IMR-90 (cell line): Measurements from ENCODE around the gene AGBL1. TPM values are rescaled to one million over a fixed set of nuclear protein-coding genes. Genes with fewer than 3 reads are reported as not detected.

Source experiments
- ATAC-seq: fragments of 200-7000 bp; cut with Tn5 transposase; 2 replicates; pipeline ENCODE4 v1.9.1; 2020; ENCODE audit warnings: low read depth, mild to moderate bottlenecking, moderate library complexity
- BruUV-seq: library from RNA; stranded (reverse); fragments of 400-500 nt; replicated peaks from 2 replicates; lab custom pipeline; 2021; lab: Mats Ljungman, UMichigan
- CTCF ChIA-PET: fragments of 300-600 bp; formaldehyde crosslinking; extraction: SDS; loops from one replicate; lab custom pipeline; 2021; ENCODE audit warnings: antibody characterized with exemption; lab: Yijun Ruan, JAX
- POLR2A ChIA-PET: fragments of 300-600 bp; sonication (Branson Sonifier 250); formaldehyde crosslinking; loops from one replicate; lab custom pipeline; 2022; ENCODE audit warnings: antibody characterized with exemption; ENCODE audit not compliant: unreplicated experiment; lab: Charles Lee
- DNase-seq: peaks from one replicate; pipeline ENCODE4 v3.0.0; 2013
- H2AFZ ChIP-seq: replicated peaks from 2 replicates; pipeline ENCODE3; 2013; ENCODE audit warnings: low read length, mild to moderate bottlenecking; ENCODE audit not compliant: poor library complexity
- H2AK5ac ChIP-seq: 2 replicates; pipeline ENCODE4 v1.6.1; 2013; ENCODE audit warnings: low read depth, low read length, inconsistent platforms
- H2AK9ac ChIP-seq: replicated peaks from 2 replicates; pipeline ENCODE3; 2013; ENCODE audit warnings: mild to moderate bottlenecking, low read depth, low read length, moderate library complexity; ENCODE audit not compliant: poor library complexity
- H2BK120ac ChIP-seq: 2 replicates; pipeline ENCODE4 v1.6.1; 2013; ENCODE audit warnings: low read depth, low read length, inconsistent platforms
- H2BK15ac ChIP-seq: 3 replicates; pipeline ENCODE4 v1.6.1; 2013; ENCODE audit warnings: low read depth, low read length, inconsistent platforms
- H2BK20ac ChIP-seq: 2 replicates; pipeline ENCODE4 v1.6.1; 2013; ENCODE audit warnings: low read depth, mild to moderate bottlenecking, inconsistent platforms, low read length, moderate library complexity
- H2BK5ac ChIP-seq: 2 replicates; pipeline ENCODE4 v1.6.1; 2013; ENCODE audit warnings: mild to moderate bottlenecking, low read depth, low read length, inconsistent platforms; ENCODE audit not compliant: poor library complexity, severe bottlenecking
- H3K14ac ChIP-seq: replicated peaks from 2 replicates; pipeline ENCODE4 v1.6.1; 2013; ENCODE audit warnings: low read depth, low read length, inconsistent platforms
- H3K18ac ChIP-seq: 2 replicates; pipeline ENCODE4 v1.6.1; 2013; ENCODE audit warnings: low read depth, low read length, control low read depth
- H3K23ac ChIP-seq: 2 replicates; pipeline ENCODE4 v1.6.1; 2013; ENCODE audit warnings: low read depth, low read length, inconsistent platforms
- H3K27ac ChIP-seq: 2 replicates; pipeline ENCODE4 v1.5.1; 2013; ENCODE audit warnings: mild to moderate bottlenecking, control low read depth, low read length; ENCODE audit not compliant: insufficient read depth
- H3K27me3 ChIP-seq: 2 replicates; pipeline ENCODE4 v1.6.1; 2013; ENCODE audit warnings: low read length; ENCODE audit not compliant: control insufficient read depth, insufficient read depth
- H3K36me3 ChIP-seq: 2 replicates; pipeline ENCODE4 v1.6.1; 2013; ENCODE audit warnings: low read length, mixed read lengths; ENCODE audit not compliant: control insufficient read depth, insufficient read depth
- H3K4ac ChIP-seq: 2 replicates; pipeline ENCODE4 v1.6.1; 2013; ENCODE audit warnings: low read depth, low read length, inconsistent platforms
- H3K4me1 ChIP-seq: 2 replicates; pipeline ENCODE4 v1.6.1; 2013; ENCODE audit warnings: low read length, mixed read lengths; ENCODE audit not compliant: control insufficient read depth, insufficient read depth
- H3K4me2 ChIP-seq: 2 replicates; pipeline ENCODE4 v1.6.1; 2013; ENCODE audit warnings: low read depth, mild to moderate bottlenecking, control low read depth, low read length, moderate library complexity
- H3K4me3 ChIP-seq: 2 replicates; pipeline ENCODE4 v1.5.1; 2013; ENCODE audit warnings: low read depth, mild to moderate bottlenecking, control low read depth, low read length, moderate library complexity; ENCODE audit not compliant: insufficient read depth
- H3K56ac ChIP-seq: 2 replicates; pipeline ENCODE4 v1.6.1; 2013; ENCODE audit warnings: low read length, inconsistent platforms; ENCODE audit not compliant: insufficient read depth; ENCODE audit errors: extremely low read depth
- H3K79me1 ChIP-seq, 2 experiments: 2 replicates each; pipeline ENCODE4 v1.6.1; 2013; ENCODE audit warnings: low read length in 2 of 2, inconsistent platforms in 1 of 2, low read depth in 1 of 2
- H3K9ac ChIP-seq: 2 replicates; pipeline ENCODE4 v1.6.1; 2013; ENCODE audit warnings: low read depth, low read length, control low read depth
- H3K9me1 ChIP-seq: 2 replicates; pipeline ENCODE4 v1.6.1; 2013; ENCODE audit warnings: low read length, inconsistent platforms; ENCODE audit not compliant: insufficient read depth
- H3K9me3 ChIP-seq: 2 replicates; pipeline ENCODE4 v1.6.1; 2013; ENCODE audit warnings: low read length; ENCODE audit not compliant: control insufficient read depth, insufficient read depth
- H4K20me1 ChIP-seq: 2 replicates; pipeline ENCODE4 v1.6.1; 2013; ENCODE audit warnings: low read length, inconsistent platforms; ENCODE audit not compliant: insufficient read depth
- H4K5ac ChIP-seq: 2 replicates; pipeline ENCODE4 v1.6.1; 2013; ENCODE audit warnings: mild to moderate bottlenecking, low read depth, low read length, control low read depth
- H4K8ac ChIP-seq, 2 experiments: 2 replicates each; pipeline ENCODE4 v1.6.1; 2013; ENCODE audit warnings: low read depth in 2 of 2, low read length in 2 of 2, control low read depth in 1 of 2, inconsistent platforms in 1 of 2
- H4K91ac ChIP-seq: 2 replicates; pipeline ENCODE4 v1.6.1; 2013; ENCODE audit warnings: low read depth, low read length, inconsistent platforms; ENCODE audit not compliant: insufficient read depth
- BHLHE40 ChIP-seq: fragments of 150-350 bp; IDR thresholded peaks from 2 replicates; pipeline ENCODE4 v1.6.1; 2016; ENCODE audit warnings: mild to moderate bottlenecking, low read depth, low read length
- FOS ChIP-seq: fragments of 150-350 bp; IDR thresholded peaks from 2 replicates; pipeline ENCODE4 v1.6.1; 2016; ENCODE audit warnings: low read depth, low read length
- MAFK ChIP-seq: IDR thresholded peaks from 2 replicates; pipeline ENCODE4 v1.6.1; 2012; ENCODE audit warnings: low read depth, low read length, improper control_type of control experiment
- RAD21 ChIP-seq: IDR thresholded peaks from 2 replicates; pipeline ENCODE4 v1.6.1; 2012; ENCODE audit warnings: low read length, improper control_type of control experiment
- WGBS, 2 experiments: methylation state at CpG; one replicate each; pipeline versions ENCODE4 v1.1.5 to v1.1.7; 2013; ENCODE audit warnings: missing lambda C conversion rate in 2 of 2; ENCODE audit not compliant: insufficient read length in 1 of 2; ENCODE audit errors: extremely low coverage in 2 of 2; 5-methylcytosine and 5-hydroxymethylcytosine counted together
- dilution Hi-C: fragments of 300-500 bp; cut with HindIII; formaldehyde crosslinking; loops from one replicate; pipeline ENCODE4 v1.14.3; 2018; ENCODE audit warnings: low sequenced_read_pairs; ENCODE audit not compliant: unreplicated experiment
- in situ Hi-C: fragments of 300-500 bp; cut with MboI; formaldehyde crosslinking; loops from 3 replicates; pipeline ENCODE4 v1.14.3; 2019; ENCODE audit warnings: low sequenced_read_pairs, inconsistent platforms, mixed read lengths
- intact Hi-C: fragments of 100-400 bp; cut with micrococcal nuclease; formaldehyde crosslinking; loops from 2 replicates; pipeline ENCODE4 v1.10.0; 2022
- polyA plus RNA-seq, 3 experiments: library from polyadenylated mRNA; depleted of rRNA; stranded (reverse); fragments of >200 nt; gene quantifications; 2 replicates each; pipeline ENCODE4 v1.2.3, GENCODE V29; 2012; ENCODE audit warnings: low replicate concordance in 1 of 3
- total RNA-seq: library from RNA; depleted of rRNA; stranded (reverse); fragments of >200 nt; gene quantifications from 2 replicates; pipeline ENCODE4 v1.2.3, GENCODE V29; 2012

Gene AGBL1
- total and polyA plus RNA-seq, 2 of the 4 experiments (the other 2 are of a cell fraction): not detected

DNA sequence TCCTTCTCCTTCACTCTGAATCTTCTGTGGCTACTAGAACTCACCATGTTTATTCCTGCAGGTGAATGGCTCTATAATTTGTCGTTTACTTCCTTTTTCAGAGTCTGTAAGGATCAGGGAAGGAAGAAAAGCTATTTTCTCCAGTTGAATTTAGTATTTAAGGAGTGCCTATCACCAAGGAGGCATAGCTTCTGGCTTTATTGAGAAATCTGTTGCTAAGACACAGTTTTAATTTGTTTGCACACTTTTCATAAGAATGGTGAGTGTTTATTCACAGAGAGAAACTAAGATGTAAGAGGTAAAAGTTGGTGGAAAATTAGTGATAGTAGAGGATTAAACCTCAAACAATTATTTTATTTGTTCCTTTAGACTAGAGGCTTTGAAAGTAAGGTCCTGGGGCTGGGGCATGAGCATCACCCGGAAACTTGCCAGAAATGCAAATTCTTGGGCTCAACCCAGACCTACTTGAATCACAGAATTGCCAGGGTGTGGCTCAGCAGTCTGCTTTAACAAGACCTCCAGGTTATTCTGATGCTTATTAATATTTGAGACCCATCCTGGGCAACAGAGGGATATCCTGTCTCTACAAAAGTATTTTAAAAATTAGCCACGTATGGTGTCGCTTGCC is 461.3 kb downstream of the AGBL1 start:
- Histone ChIP-seq H3K9ac (no peak overlapping the region), H4K20me1 (no peaks in the 10 kb centered on the region), H3K4ac (no peak overlapping the region), H3K4me1 (no peaks in the 10 kb centered on the region), H4K5ac (no peak overlapping the region), H3K27me3 (no peaks in the 10 kb centered on the region), H3K9me1 (no peaks in the 10 kb centered on the region), H3K79me1 (no peaks in the 10 kb centered on the region), H4K91ac (no peak overlapping the region), H2BK5ac (no peak overlapping the region), H3K4me3 (no peak overlapping the region), H3K27ac (no peak overlapping the region), H3K4me2 (no peak overlapping the region), H3K56ac (no peak overlapping the region), H3K14ac (no peak overlapping the region), H3K23ac (no peak overlapping the region), H2BK20ac (no peak overlapping the region), H2AFZ (no peak overlapping the region), H4K8ac (no peak overlapping the region), H3K9me3 (peaks cover 12% of the 10 kb centered on the region), H2BK15ac (no peak overlapping the region), H2AK5ac (no peak overlapping the region), H2AK9ac (no peak overlapping the region), H3K36me3 (no peaks in the 10 kb centered on the region), H3K18ac (no peak overlapping the region), H2BK120ac (no peak overlapping the region)
- BruUV-seq: no TSS peak
- ATAC-seq (no peak), DNase-seq (no peak)
- dilution Hi-C loops: no loop called here
- ChIA-PET CTCF (no interaction called here), POLR2A (no interaction called here)
- in situ Hi-C loops: no loop called here
- WGBS, 2 experiments: no CpG with 5 or more reads among the region's 4 CpGs
- intact Hi-C loops: no loop called here
- TF ChIP-seq FOS: no peak
- no peak for TF ChIP-seq MAFK
- no peak for TF ChIP-seq RAD21
- TF ChIP-seq BHLHE40: no peak
